Kidney epithelial cell (primary cell): ENCODE data around the gene PIRT. TPM values are rescaled to one million over a fixed set of nuclear protein-coding genes. Genes with fewer than 3 reads are reported as not detected.
"Not testable (repeated sequence)": the region's sequence is repeated elsewhere in the genome, so short reads cannot be mapped to it uniquely, and the experiment has no call there.

ENCODE experiments used
- DNase-seq: peaks from one replicate; pipeline ENCODE4 v3.0.0-alpha.2; 2010; ENCODE audit warnings: low read depth
- H3K27me3 ChIP-seq: 2 replicates; pipeline ENCODE4 v1.6.0; 2011; ENCODE audit warnings: low read length; ENCODE audit not compliant: control insufficient read depth, insufficient read depth
- H3K36me3 ChIP-seq: 2 replicates; pipeline ENCODE4 v1.5.1; 2011; ENCODE audit warnings: low read length; ENCODE audit not compliant: control insufficient read depth, insufficient read depth
- H3K4me3 ChIP-seq: 2 replicates; pipeline ENCODE4 v1.5.1; 2011; ENCODE audit warnings: low read depth, mild to moderate bottlenecking, control low read depth, low read length
- CTCF ChIP-seq: IDR thresholded peaks from 2 replicates; pipeline ENCODE4 v1.5.1; 2011; ENCODE audit warnings: mild to moderate bottlenecking, moderate library complexity, low read length, control low read depth, inconsistent platforms; ENCODE audit not compliant: insufficient read depth, poor library complexity, severe bottlenecking
- total RNA-seq: library from RNA; depleted of rRNA; stranded (reverse); fragments of >200 nt; gene quantifications from 2 replicates; pipeline ENCODE4 v1.2.3, GENCODE V29; 2015

PIRT gene
- total RNA-seq, 1 donor from 2014 or later: not detected

GRCh38 chr17:10870336-10871050, 32.6 kb upstream of the PIRT start:
- no peaks in the 10 kb centered on the region for H3K36me3 ChIP-seq
- TF ChIP-seq CTCF: no peak
- H3K4me3 ChIP-seq: no peak overlapping the region
- no peaks in the 10 kb centered on the region for H3K27me3 ChIP-seq
- DNase-seq: no peak

GRCh38 chr17:10868744-10869143, 30.9 kb upstream of the PIRT start:
- H3K4me3 ChIP-seq, DNase-seq: not testable (repeated sequence)

DNA sequence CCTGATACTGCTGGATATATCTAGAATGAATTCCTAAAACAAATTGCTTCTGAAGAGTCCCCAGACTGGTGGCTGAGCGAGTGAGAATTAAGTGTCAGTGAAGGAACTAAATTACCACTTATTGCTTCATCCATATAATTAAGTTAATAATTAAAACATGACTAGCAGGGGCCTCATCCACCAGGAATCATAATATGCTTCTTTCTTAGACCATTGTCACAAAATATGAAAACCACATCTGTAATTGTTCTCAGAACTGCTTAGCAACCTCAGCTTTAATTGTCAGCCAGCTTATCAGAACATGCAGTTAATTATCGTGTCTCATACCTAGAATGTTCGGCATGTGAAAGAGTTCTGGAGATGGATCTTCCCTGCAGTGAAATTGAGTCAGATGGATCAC, 21.2 kb upstream of the PIRT start:
- Histone ChIP-seq H3K4me3 (no peak overlapping the region), H3K27me3 (no peaks in the 10 kb centered on the region), H3K36me3 (no peaks in the 10 kb centered on the region)
- TF ChIP-seq CTCF: no peak
- no peak for DNase-seq

More at GRCh38 chr17:10868744-10869143, 30.9 kb upstream of the PIRT start:
- H3K36me3 ChIP-seq, H3K27me3 ChIP-seq: not testable (repeated sequence)

GRCh38 chr17:10857976-10858375, 20.1 kb upstream of the PIRT start:
- no peaks in the 10 kb centered on the region for H3K27me3 ChIP-seq
- TF ChIP-seq CTCF: no peak
- H3K4me3 ChIP-seq: no peak overlapping the region
- DNase-seq: no peak
- H3K36me3 ChIP-seq: no peaks in the 10 kb centered on the region

DNA sequence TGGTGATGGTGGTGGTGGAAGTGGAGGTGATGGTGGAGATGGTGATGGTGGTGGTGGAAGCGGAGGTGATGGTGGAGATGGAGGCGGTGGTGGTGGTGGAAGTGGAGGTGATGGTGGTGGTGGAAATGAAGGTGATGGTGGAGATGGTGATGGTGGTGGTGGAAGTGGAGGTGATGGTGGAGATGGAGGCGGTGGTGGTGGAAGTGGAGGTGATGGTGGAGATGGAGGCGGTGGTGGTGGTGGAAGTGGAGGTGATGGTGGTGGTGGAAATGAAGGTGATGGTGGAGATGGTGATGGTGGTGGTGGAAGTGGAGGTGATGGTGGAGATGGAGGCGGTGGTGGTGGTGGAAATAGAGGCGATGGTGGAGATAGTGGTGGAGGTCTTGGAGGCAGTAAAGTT, 8.7 kb upstream of the PIRT start:
- DNase-seq, H3K36me3 ChIP-seq, H3K4me3 ChIP-seq: not testable (repeated sequence)
- peaks cover 11% of the 10 kb centered on the region for H3K27me3 ChIP-seq

DNA sequence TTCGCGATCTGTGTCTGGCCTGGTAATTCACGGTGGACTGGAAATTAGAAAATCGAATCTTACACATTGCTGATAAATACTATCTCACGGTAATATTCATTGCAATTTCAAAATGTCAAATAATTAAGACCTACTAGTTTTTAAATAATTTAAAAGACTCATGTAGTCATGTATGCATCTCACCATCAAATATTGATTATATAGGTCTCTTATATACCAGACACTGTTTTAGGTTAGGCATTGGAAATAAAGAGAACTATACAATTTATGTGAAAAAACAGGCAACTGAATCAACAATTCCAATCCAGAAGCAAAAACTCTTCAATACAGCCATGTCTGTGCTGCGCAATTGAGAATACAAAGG, 7.5 kb upstream of the PIRT start:
- TF ChIP-seq CTCF: no peak
- no peak overlapping the region for H3K4me3 ChIP-seq
- DNase-seq: no peak
- peaks cover 11% of the 10 kb centered on the region for H3K27me3 ChIP-seq
- no peaks in the 10 kb centered on the region for H3K36me3 ChIP-seq
